LNCaP clone FGC (cell line): ENCODE data around the gene RFTN1.

Experiments used
- DNase-seq: peaks from one replicate; pipeline ENCODE4 v3.0.0-alpha.2; 2011; ENCODE audit warnings: low read depth
- H3K4me3 ChIP-seq: 2 replicates; pipeline ENCODE4 v1.5.1; 2011; ENCODE audit warnings: mild to moderate bottlenecking, low read depth, low read length, control low read depth
- CTCF ChIP-seq: IDR thresholded peaks from 2 replicates; pipeline ENCODE4 v1.5.1; 2012; ENCODE audit warnings: mild to moderate bottlenecking; ENCODE audit not compliant: control insufficient read depth, insufficient read depth; ENCODE audit errors: extremely low read depth

RFTN1 gene

GRCh38 chr3:16432714-16433113 is 80.8 kb downstream of the RFTN1 start:
- H3K4me3 ChIP-seq, result no peak overlapping the region
- no peak for DNase-seq
- no peak for TF ChIP-seq CTCF

DNA sequence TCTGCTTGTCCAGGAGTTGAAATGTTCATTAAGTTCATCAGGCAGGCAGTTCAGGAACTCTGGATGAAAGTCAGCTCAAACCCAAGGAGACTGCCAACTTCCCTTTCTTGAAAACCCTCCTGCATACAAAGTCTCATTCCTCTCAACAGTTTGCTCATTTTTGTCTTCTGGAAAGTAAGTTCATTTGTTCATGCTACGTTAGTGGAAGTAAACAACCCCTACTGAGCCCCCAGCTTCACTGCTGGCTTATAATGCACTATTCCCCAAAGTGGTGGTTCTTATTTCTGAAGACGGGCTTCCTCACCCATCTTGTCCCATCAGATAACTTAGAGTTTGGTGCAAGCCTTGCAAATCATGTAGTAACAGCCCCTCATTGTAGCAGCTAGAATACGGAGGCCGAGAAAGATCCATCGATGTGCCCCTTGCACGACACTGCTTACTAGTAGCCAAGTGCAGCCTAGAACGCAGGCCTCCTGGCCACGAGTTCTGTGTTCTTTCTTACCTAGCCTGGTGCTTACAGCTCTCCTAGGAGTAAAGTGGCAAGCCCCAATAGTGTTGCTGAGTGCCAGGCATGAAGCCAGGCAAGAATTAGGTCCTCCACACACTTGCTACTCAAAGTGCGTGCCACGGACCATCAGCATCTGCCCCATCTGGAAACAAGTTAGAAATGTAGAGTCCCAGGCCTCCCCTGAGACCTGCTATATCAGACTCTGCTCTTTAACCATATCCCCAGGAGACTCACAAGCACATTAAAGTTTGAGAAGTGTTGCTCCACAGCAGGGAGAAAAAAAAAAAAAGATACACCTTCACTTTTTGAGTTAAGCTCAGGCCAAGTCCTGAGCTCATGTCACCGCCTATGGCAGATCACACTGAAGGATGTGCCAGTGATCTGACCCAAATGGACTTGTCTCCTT is 82.5 kb downstream of the RFTN1 start:
- no peak for TF ChIP-seq CTCF
- no peak for DNase-seq
- H3K4me3 ChIP-seq, result no peak overlapping the region

- no peak for DNase-seq
- TF ChIP-seq CTCF, result no peak
- no peak overlapping the region for H3K4me3 ChIP-seq
Measured at GRCh38 chr3:16429086-16429485, 84.4 kb downstream of the RFTN1 start.

- TF ChIP-seq CTCF, result no peak
- no peak for DNase-seq
- no peak overlapping the region for H3K4me3 ChIP-seq
Measured at GRCh38 chr3:16428612-16429011, 84.9 kb downstream of the RFTN1 start.

- DNase-seq, result no peak
- H3K4me3 ChIP-seq, result no peak overlapping the region
- no peak for TF ChIP-seq CTCF
Measured at GRCh38 chr3:16427103-16427965, 86.2 kb downstream of the RFTN1 start.

DNA sequence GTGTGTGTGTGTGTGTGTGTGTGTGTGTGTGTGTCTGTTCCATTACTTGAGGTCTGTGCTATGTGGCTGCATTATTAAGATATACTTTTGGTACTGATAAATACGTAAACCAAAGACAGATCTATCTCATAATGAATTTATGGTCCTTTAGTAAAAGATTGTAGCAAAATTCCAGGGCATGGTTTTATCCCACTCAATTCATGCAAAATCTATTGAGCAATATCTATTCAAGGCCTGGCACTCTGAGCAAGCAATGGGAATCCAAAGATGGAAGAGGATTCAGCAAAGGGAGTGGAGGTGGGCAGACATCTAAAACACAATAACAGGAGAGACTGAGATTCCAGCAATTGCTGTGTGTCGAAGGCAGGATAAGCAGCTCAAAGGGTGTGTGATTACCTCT is 86.8 kb downstream of the RFTN1 start:
- TF ChIP-seq CTCF, result no peak

More for the DNA sequence above, 86.8 kb downstream of the RFTN1 start:
- no peak for DNase-seq
- H3K4me3 ChIP-seq, result no peak overlapping the region
